GM18517 (cell line): ENCODE data around the gene ATXN10.
"Not testable (repeated sequence)": the region's sequence is repeated elsewhere in the genome, so short reads cannot be mapped to it uniquely, and the experiment has no call there.

Experiments
- ATAC-seq: cut with Tn5 transposase; IDR thresholded peaks from one replicate; pipeline ENCODE4 v1.9.1; 2021; ENCODE audit warnings: mild to moderate bottlenecking, moderate library complexity; ENCODE audit not compliant: unreplicated experiment

The ATXN10 gene

DNA sequence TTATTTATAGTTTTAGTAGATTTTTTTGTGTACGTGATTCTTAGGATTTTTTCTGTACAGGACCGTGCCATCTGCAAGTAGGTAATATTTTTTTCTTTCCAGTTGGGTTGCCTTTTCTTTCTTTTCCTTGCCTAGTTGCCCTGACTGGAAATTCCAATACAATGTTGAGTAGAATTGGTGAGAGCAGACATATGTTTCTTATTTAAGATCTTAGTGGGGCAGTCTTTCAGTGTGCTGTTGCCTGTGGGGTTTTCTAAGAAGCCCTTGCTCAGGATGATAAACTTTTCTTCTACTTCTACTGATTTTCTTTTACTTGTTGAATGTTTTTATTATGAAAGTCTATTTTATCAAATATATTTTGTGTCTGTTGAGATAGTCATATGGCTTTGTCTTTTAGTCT lies 33.0 kb downstream of the ATXN10 start:
- no peak for ATAC-seq

DNA sequence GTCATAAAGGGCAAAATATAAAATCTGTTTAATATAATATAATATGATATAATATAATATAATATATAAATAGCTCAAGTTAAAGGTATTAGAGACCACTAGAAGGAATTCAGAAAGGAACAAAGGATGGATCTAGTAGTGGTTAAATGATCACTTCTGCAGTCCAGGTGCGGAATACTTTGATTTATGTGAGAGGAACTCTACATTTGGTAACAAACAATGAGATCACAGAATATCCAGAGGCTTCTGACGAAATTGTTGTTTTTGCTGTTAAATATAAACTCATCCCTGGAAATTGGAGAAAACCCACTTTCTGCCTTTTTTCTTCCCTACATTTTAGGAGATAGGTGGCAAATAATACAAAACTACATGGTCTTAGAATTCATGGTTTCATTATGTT lies 36.0 kb downstream of the ATXN10 start:
- ATAC-seq, result no peak

DNA sequence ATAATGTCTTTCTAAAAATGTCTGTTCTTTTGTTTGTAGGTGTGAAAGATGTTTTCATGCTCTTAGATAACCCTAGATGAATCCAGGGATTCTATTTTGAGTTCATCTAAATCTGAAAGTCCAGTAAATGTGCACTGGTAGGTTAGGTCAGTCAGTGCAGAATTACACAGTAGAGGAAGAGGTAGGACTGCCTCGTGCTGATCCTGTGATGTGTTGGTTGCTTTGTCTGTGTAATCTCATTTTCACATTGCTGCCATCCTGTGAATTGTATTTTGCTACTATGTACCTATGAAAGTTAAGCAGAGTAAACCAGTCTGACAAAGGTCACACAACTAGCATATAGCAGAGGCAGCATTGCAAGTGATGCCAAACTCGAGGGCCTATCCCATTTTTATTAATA lies 36.5 kb downstream of the ATXN10 start:
- ATAC-seq, result no peak

DNA sequence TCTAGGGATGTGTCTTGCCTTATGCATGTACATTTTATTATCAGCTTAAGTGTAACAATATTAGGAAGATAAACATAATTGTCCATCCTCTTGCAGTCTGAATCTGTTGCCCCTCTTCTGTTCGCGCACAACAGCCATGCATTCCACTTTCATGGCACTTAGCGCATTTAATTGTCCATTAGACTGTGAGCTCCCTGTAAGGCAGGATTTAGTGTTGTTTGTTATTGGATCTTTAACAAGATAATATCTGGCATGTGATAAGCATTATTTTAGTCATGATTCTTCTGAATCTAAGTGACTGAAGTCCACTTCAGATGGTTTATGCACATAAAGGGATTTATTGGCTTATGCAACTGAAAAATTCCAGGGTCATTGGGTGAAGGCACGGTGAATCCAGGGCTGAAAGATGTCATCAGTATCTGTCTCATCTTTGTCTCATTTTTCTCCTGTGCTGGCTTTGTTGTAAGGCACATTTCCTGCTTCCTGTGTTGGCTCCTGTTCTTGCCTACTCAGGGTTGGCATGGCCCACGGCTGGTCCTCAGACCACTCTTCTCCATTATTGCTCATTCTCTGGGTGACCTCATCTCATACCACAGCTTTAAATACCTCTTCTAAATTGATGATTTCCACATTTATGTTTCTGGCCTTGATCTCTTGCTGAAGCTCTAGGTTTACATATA lies 37.6 kb downstream of the ATXN10 start:
- ATAC-seq, result no peak

DNA sequence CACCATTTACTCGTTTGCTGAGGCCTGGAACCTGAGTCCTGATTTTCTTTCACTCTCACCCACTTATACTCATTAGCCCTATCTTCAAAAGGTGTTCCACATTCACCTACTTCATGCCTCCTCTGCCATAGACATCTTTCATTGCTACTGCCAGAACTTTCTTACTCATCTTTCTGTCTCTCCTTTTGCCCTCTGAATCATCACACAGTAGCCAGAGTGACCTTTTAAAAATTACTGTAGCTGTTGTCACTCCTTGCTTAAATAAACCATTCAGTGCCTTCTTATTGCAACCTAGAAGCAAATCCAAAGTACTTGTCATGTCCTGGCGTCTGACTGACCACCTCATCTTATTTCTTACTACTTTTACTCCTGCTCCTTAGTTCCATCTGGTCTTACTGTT lies 38.2 kb downstream of the ATXN10 start:
- ATAC-seq, result no peak

DNA sequence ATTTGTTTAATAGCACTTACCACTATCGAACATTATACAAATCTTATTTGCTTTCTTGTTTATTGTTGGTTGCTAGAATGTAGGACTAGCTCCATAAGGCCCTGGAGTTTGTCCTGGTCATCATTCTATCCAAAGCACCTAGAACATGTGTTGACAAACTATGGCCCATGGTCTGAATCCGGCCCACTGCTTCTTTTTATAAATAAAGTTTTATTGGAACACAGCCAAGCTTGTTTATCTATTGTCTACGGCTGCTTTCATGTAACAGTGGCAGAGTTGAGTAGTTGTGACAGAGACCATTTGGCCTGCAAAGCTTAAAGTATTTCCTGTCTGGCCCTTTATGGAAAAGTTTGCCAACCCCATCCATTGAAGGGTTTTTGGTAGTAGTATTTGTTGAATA lies 38.8 kb downstream of the ATXN10 start:
- no peak for ATAC-seq

DNA sequence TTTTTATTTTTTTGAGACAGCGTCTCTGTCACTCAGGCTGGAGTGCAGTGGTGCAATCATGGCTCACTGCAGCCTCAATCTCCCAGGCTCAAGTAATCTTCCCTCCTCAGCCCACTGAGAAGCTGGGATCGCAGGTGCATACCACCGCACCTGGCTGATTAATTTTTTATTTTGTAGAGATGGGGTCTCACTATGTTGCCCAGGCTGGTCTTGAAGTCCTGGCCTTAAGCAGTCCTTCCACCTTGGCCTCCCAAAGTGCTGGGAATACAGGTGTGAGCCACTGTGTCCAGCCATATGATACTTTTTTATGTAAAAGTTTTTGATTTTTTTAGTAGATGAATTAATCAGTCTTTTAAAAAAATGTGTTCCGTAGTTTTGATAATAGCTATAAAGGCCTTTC lies 42.8 kb downstream of the ATXN10 start:
- ATAC-seq, result not testable (repeated sequence)

DNA sequence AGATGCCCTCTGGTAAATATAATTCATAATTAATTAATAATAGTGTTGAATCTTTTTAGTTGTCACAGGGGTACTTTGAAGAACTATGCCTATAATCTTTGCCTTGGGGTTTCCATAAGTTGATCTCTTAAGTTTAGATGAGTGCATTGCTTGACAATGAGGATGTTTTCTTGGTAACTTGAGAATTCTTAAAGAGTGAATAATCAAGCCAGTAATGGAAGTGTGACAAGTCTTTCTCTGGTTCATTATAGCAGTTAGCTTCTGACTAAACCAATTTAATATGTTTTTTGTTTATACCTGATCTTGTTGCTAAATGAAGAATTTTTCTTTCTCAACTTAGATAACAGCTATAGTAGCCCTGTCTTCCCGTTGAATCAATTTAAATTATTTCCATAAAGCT lies 46.2 kb downstream of the ATXN10 start:
- no peak for ATAC-seq

DNA sequence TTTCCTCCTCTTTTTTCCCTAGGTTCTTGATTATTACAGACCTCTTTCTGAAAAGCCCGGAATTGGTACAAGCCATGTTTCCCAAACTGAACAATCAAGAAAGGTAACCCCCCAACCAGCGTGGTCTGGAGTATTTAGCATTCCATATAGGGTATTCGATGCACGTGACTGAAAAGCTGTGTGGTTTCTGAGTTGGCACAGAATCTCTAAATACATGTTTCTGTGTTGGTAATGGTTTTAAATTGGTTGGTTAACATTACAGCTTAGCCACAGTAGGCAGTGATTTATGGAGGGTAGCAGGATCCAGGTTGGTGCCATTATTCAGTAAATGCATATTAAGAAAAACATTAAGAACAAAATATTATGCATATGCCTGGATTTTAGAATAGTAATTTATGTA lies 46.8 kb downstream of the ATXN10 start:
- ATAC-seq, result no peak

DNA sequence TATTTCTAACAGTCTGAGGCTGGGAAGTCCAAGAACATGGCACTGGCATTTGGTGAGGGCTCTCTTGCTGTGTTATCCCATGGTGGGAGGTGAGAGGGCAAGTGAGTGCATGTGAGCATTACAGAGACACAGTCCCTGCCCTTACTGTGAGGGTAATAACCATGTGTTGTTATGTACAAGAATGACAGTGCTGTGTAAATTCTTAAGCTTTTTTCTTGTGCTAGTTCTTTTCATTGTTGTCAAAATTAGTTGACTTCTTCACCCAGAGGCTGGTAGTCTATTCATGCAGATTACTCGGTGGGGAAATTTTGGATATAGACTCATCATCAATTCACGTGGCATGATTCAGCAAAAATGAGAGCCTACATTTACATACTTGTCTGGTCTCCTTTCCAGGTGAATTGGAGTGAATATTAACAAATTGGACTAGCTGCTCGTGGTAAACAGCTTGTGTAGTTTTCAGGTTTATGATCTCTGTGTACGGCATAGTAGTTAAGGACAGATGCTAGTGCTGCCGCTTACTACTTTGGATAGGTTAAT lies 49.3 kb downstream of the ATXN10 start:
- no peak for ATAC-seq

DNA sequence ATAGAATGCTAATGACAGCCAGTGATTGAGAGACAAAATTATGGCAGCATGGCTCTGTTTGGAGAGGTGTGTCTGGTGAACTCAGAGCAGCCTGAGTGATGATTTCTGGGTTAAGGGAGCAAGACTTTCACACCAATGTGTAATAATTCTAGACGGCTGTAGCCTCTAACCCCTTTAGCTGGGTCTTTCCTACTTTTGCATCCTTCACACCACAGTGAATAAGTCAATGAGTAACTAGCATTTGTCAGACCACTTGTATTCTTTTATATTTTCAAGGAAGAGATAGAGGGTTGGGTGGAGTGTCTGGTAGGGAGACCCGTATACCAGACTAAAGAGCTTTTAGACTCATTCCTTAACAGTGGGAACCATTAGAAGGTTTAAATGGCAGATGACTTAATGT lies 50.4 kb downstream of the ATXN10 start:
- ATAC-seq, result no peak

DNA sequence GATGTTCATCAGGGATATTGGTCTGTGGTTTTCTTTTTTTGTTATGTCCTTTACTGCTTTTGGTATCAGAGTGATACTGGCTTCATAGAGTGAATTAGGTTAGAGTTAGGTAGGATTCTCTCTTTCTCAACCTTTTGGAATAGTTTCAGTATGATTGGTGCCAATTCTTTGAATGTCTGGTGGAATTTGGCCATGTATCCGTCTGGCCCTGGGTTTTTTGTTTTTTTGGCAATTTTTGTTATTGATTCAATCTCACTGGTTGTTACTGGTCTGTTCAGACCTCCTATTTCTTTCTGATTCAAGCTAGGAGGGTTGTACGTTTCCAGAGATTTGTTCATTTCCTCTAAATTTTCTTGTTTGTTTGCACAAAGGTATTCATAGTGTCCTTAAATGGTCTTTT lies 54.4 kb downstream of the ATXN10 start:
- no peak for ATAC-seq

DNA sequence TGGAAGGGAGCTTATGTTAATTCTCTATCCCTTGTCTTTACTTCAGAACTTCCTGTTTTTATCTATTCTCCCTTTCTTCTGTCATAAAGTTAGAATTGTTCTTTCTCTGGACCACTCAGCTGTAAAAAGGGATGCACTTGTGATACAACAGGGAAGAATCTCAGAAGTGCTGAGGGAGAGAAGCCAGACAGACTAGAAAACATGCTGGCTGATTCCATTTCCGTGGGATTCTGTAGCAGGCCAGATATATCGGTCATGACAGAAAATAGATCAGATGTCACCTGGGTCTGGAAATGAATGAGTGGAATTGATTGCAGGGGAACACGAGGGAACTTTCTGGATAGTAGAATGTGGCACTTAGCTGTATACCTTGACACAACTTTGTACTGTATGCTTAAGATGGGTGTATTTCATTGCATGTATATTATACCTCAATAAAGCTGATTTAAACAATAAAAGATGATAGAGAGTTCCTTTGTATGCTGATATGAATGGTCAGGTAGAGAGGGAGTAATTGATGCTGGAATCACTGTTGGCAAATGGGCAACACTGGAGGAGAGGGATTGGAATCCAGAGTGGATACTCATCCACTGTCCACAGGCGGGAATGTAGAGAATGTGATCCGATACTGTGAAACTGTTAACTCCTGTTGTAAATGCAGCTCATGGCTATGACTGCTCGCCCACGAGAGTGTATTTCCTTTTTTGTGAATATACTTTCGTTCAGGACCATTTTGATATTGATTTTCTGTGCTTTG lies 59.6 kb downstream of the ATXN10 start:
- no peak for ATAC-seq

DNA sequence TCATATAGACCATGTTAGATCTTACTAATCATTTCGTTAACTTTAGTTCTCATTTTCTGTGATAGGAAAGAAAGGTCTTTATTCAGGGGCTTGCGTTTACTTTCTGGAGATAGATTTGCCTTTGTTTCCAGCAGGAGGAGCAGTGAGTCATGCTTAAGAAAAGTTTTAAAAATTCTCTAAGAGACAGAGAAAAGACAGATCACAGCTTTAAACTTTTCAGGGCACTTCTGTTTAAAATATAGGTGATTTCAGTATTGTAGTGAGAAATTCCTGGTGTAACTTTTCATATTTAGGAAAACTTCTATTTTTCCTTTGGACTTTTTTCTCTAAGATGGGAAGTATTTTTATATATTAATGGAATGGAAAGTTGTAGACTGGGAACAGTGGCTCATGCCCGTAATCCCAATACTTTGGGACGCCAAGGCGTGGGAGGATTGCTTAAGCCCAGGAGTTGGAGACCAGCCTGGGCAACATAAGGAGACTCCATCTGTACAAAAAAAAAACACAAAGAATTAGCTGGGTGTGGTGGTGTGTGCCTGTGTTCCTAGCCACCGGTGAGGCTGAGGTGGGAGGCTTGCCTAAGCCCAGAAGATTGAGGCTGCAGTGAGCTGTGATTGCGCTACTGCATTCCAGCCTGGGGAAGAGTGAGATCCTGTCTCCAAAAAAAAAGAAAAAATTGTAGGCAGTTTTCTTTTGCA lies 60.3 kb downstream of the ATXN10 start:
- no peak for ATAC-seq

DNA sequence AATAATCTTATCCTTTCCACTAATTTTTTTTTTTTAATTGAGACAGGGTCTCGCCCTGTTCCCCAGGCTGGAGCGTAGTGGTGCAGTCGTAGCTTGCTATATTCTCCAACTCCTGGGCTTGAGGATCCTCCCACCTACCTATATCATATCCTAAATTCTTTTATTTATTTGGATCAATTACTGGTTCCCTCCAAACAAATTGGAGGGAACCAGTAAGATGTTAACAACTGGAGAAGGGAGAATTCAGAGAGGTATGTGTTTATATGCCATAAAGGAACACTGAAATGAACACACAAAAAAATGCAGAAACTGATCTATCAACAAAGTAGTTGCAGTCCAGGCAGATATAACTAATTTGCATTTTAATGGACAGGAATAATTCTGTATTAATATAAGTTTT lies 63.6 kb downstream of the ATXN10 start:
- ATAC-seq, result no peak

DNA sequence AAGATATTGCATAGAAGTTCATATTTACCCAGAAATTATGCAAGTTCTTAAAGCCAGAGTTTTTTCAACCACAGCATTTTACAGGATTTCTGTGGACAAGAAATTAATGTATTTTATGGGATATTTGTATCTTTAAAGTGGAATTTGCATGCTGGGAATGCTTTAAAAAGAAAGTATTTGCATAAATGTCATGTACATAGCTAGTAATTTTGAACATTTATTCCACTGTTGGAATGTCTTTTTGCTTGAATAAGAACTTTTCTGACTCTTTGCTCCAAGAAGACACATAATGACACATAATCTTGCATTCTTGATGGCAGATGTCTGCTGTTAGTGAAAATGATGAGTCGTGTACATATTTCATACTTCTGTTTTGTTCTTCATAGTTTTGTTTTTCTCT lies 66.6 kb downstream of the ATXN10 start:
- no peak for ATAC-seq

DNA sequence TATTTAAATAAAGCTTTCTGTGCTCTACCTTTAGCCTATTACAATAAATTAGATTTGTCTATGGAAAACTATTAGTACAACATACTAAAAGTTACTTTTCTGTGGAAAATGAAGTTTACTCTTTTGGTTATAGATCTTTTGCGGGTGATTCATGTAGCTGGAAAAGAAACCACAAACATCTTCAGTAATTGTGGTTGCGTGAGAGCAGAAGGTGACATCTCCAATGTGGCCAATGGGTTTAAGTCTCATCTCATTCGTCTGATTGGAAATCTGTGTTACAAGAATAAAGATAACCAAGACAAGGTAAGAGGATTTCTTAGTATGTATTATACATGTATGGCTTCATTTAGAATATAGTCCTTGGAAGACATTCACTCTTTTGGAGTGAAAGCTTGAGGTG lies 68.6 kb downstream of the ATXN10 start:
- ATAC-seq, result no peak

DNA sequence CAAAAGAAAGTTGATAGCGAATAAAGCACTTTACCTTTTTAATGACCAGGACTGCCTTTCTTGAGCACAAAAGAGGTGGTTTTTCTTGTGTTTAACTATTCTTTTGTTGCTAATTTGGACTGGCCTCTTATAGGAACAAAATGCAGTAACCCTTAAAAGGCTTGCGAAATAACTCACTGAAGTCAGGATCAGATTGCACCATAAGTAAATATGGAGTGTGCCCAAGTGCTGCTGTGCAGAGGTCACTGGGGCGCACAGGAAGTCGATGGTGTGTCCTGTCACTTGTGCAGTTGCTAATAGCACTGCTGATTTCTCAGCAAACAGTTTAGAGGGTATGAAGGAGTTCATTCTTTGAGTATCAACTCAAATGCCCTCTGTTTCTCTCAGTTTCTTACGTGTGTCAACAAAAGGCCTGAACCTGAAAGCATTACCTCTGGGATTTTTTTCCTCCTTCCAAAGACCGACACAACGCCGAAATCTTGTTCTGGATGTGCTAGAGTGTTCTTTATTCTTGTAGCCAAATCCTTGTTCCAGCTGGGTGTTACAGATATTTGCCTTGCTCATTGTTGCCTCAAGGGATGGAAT lies 71.3 kb downstream of the ATXN10 start:
- ATAC-seq, result no peak

DNA sequence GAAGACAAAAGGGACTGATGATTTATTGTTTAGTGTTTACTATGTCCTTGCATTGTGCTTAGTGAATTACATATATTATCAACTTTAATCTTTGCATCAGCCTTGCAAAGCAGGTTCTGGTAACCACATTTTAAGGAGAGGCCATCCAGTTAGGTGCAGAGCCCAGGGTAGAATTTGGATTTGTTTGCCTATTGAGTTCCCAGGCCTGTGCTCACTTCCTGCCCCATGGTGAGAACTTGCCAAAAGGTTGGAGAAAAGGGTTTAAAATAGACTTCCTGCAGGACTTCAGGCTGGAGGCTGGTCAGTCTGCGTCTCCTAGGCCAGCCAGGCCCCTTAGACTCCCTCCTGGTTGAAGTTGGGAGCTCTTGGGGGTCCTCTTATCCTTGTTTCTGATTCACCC lies 72.1 kb downstream of the ATXN10 start:
- ATAC-seq, result no peak

DNA sequence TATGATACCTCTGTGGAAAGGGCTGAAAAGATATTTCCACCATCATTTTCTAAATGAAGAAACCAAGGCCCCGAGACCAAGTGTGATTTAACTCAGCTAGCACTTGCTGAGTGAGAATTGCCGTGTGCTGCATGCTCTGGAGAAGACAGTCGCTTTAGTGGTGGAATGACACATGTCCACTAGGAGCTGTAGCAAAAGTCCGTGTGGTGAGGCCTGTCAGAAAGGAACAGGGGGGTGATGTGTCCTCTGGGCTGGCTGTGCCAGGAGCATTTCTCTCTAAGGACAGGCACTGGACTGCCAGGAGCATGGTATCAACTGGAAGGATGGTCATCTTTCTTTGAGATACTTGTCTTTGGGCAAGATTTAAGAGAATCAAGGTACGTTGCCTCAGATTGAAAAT lies 72.8 kb downstream of the ATXN10 start:
- no peak for ATAC-seq

DNA sequence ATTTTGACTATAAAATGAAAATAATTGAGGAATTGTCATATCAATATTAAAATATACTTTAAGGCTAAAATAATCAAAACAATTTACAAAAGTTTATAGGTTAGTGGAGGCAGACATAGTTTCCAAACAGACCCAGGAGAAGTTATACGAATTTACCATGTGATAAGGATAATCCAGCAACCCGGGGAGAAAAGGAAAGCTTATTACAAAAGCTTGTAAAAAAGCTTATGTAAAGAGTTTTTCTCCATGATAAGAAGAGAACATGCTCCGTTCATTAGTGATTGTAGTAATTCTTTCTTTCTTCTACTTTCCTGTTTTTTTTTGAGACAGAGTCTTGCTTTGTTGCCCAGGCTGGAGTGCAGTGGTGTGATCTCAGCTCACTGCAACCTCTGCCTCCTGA lies 79.0 kb downstream of the ATXN10 start:
- ATAC-seq, result no peak

DNA sequence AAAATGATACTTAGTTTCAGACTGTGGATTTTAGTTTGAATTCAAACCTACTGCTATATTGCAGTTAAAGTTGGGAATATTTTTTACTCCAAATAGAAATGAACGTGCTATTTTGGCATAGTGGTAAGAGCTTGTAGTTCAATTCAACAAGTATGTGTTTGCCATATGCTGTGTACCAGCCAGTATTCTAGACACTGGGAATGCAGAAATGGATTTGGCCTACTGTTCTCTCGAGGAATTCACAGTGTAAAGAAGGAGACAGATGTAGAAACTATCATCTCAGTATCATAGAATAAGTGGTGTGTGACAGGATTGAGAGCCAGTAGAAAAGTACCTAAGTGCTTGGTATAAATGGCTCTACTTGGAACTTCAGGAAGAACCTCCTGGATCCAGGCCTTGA lies 80.4 kb downstream of the ATXN10 start:
- ATAC-seq, result no peak
